ENCODE data around the gene ZNF556. TPM values are rescaled to one million over a fixed set of nuclear protein-coding genes. Genes with fewer than 3 reads are reported as not detected.

Gene ZNF556
- not detected in 2 replicates for total RNA-seq

GRCh38 chr19:2867025-2867991 lies at the start of gene ZNF556:
Gene ZNF556 (plus strand): TSS chr19:2867335. CDS start chr19:2867422, 87 bp downstream.

GRCh38 chr19:2819540-2820111 lies 47.5 kb upstream of the ZNF556 start, which contains the start of gene ZNF554:
Gene ZNF554 (plus strand): TSS chr19:2819868. CDS start chr19:2820072, 204 bp downstream.

GRCh38 chr19:2840794-2841791 lies 26.0 kb upstream of the ZNF556 start, which contains the start of gene ZNF555:
Gene ZNF555 (plus strand): TSS chr19:2841475. CDS start chr19:2841573, 98 bp downstream.

GRCh38 chr19:2900296-2901252 lies 33.4 kb downstream of the ZNF556 start, which contains the start of gene ZNF57:
Gene ZNF57 (plus strand): TSS chr19:2900928. CDS start chr19:2901046, 118 bp downstream.

Other genes starting within 250 kb of the ZNF556 start
- 0.11 and 0.39 TPM in 2 replicates for gene GNG7, start 164.6 kb upstream of the ZNF556 start, total RNA-seq
- gene DIRAS1, start 146.0 kb upstream of the ZNF556 start, total RNA-seq = under 0.01 and 0.79 TPM in 2 replicates
- 23.6 and 29.3 TPM in 2 replicates for gene SLC39A3, start 127.3 kb upstream of the ZNF556 start, total RNA-seq
- 43.2 and 64.3 TPM in 2 replicates for gene SGTA, start 84.1 kb upstream of the ZNF556 start, total RNA-seq
- 44.4 and 134 TPM in 2 replicates for gene THOP1, start 81.8 kb upstream of the ZNF556 start, total RNA-seq
- 7.2 and 10.2 TPM in 2 replicates for gene ZNF554, start 47.5 kb upstream of the ZNF556 start, total RNA-seq
- gene ZNF555, start 25.9 kb upstream of the ZNF556 start, total RNA-seq = 7.5 and 10.1 TPM in 2 replicates
- 3.1 and 5.5 TPM in 2 replicates for gene ZNF57, start 33.6 kb downstream of the ZNF556 start, total RNA-seq
- gene ZNF77, start 77.6 kb downstream of the ZNF556 start, total RNA-seq = 1.6 and 3.5 TPM in 2 replicates
- gene TLE6, start 110.2 kb downstream of the ZNF556 start, total RNA-seq = not detected in 2 replicates
- 0.11 and 3.1 TPM in 2 replicates for gene TLE2, start 161.9 kb downstream of the ZNF556 start, total RNA-seq
- 126 and 178 TPM in 2 replicates for gene TLE5, start 195.2 kb downstream of the ZNF556 start, total RNA-seq
- gene GNA11, start 227.0 kb downstream of the ZNF556 start, total RNA-seq = 31.0 and 44.0 TPM in 2 replicates

Data from placental epithelial cell (primary cell).